Measurements from ENCODE around the gene AOC3.

Gene AOC3

GRCh38 chr17:42850954-42851353, at the start of gene AOC3:
Gene AOC3 (plus strand): TSS chr17:42851199. CDS start chr17:42851344, 145 bp downstream.
- no peak for DNase-seq

- DNase-seq: no peak
Observed at GRCh38 chr17:42803074-42803883, 47.7 kb upstream of the AOC3 start.

GRCh38 chr17:42804918-42805367, 46.1 kb upstream of the AOC3 start:
- DNase-seq: no peak

- peak; percentile 7 for DNase-seq
Observed at GRCh38 chr17:42806249-42806648, 44.8 kb upstream of the AOC3 start.

GRCh38 chr17:42809250-42809649, 41.7 kb upstream of the AOC3 start:
- DNase-seq: peak; percentile 22

- DNase-seq: peak; percentile 0
Observed at GRCh38 chr17:42814633-42815399, 36.2 kb upstream of the AOC3 start.

- peak; percentile 28 for DNase-seq
Observed at GRCh38 chr17:42817866-42818265, 33.1 kb upstream of the AOC3 start.

GRCh38 chr17:42818379-42818778, 32.6 kb upstream of the AOC3 start:
- no peak for DNase-seq

- DNase-seq: peak; percentile 87
Observed at GRCh38 chr17:42819939-42820535, 31.0 kb upstream of the AOC3 start.

GRCh38 chr17:42821176-42821575, 29.8 kb upstream of the AOC3 start:
- DNase-seq: peak; percentile 8

- DNase-seq: no peak
Observed at GRCh38 chr17:42827472-42827871, 23.5 kb upstream of the AOC3 start.

- DNase-seq: no peak
Observed at GRCh38 chr17:42830971-42831370, 20.0 kb upstream of the AOC3 start.

GRCh38 chr17:42832213-42832933, 18.6 kb upstream of the AOC3 start:
- no peak for DNase-seq

GRCh38 chr17:42832934-42833766, 17.8 kb upstream of the AOC3 start, which contains the start of gene PSME3:
Gene PSME3 (plus strand): TSS chr17:42833397. CDS start chr17:42833632, 235 bp downstream.
- peak; percentile 96 for DNase-seq

- peak; percentile 50 for DNase-seq
Observed at GRCh38 chr17:42833767-42834422, 17.1 kb upstream of the AOC3 start.

GRCh38 chr17:42835732-42836131, 15.3 kb upstream of the AOC3 start:
- no peak for DNase-seq

- DNase-seq: no peak
Observed at GRCh38 chr17:42841975-42842685, 8.9 kb upstream of the AOC3 start.

- no peak for DNase-seq
Observed at GRCh38 chr17:42843358-42843934, 7.6 kb upstream of the AOC3 start.

GRCh38 chr17:42844271-42844670, 6.7 kb upstream of the AOC3 start, which contains the start of gene AOC2:
Gene AOC2 (plus strand): TSS chr17:42844580. CDS start chr17:42844627, 47 bp downstream.
- DNase-seq: no peak
